WI38 (cell line): ENCODE results near the gene CHRDL1.
"Not testable (repeated sequence)": the region's sequence is repeated elsewhere in the genome, so short reads cannot be mapped to it uniquely, and the experiment has no call there.

Source experiments
- H3K4me3 ChIP-seq: 2 replicates; pipeline ENCODE4 v1.5.1; 2011; ENCODE audit warnings: low read depth, mild to moderate bottlenecking, control low read depth, low read length
- CTCF ChIP-seq: IDR thresholded peaks from 2 replicates; pipeline ENCODE4 v1.5.1; 2012; ENCODE audit warnings: low read depth, mild to moderate bottlenecking, control low read depth, low read length

The CHRDL1 gene

GRCh38 chrX:110795645-110796406 lies at the start of gene CHRDL1:
Gene CHRDL1, minus strand, starts transcription at chrX:110795817. Its CDS starts 3,636 bp downstream, at chrX:110792181.
- TF ChIP-seq CTCF: no peak
- H3K4me3 ChIP-seq: no peak within 1 kb of the TSS

GRCh38 chrX:110836982-110837381 lies 41.4 kb upstream of the CHRDL1 start:
- H3K4me3 ChIP-seq: no peak overlapping the region
- TF ChIP-seq CTCF: no peak

- H3K4me3 ChIP-seq: no peak overlapping the region
Observed at GRCh38 chrX:110836451-110836850, 40.8 kb upstream of the CHRDL1 start.

GRCh38 chrX:110836001-110836400 lies 40.4 kb upstream of the CHRDL1 start:
- H3K4me3 ChIP-seq: no peak overlapping the region
- no peak for TF ChIP-seq CTCF

More at GRCh38 chrX:110836451-110836850, 40.8 kb upstream of the CHRDL1 start:
- TF ChIP-seq CTCF: no peak

GRCh38 chrX:110825972-110826371 lies 30.4 kb upstream of the CHRDL1 start:
- no peak overlapping the region for H3K4me3 ChIP-seq
- TF ChIP-seq CTCF: no peak

GRCh38 chrX:110816543-110816942 lies 20.9 kb upstream of the CHRDL1 start:
- H3K4me3 ChIP-seq: not testable (repeated sequence)

GRCh38 chrX:110806145-110806544 lies 10.5 kb upstream of the CHRDL1 start:
- TF ChIP-seq CTCF: no peak
- no peak overlapping the region for H3K4me3 ChIP-seq

GRCh38 chrX:110805303-110805702 lies 9.7 kb upstream of the CHRDL1 start:
- TF ChIP-seq CTCF: no peak
- H3K4me3 ChIP-seq: no peak overlapping the region
